Naive thymus-derived CD4-positive, alpha-beta T cell (primary cell): Measurements from ENCODE around the gene FSTL5. TPM values are rescaled to one million over a fixed set of nuclear protein-coding genes. Genes with fewer than 3 reads are reported as not detected.

Experiments
- ATAC-seq: fragments of 150-1000 bp; cut with Tn5 transposase; 2 replicates; pipeline ENCODE4 v1.10.0; 2021; ENCODE audit warnings: mild to moderate bottlenecking, moderate library complexity
- CTCF ChIA-PET: fragments of 350-600 bp; sonication (Branson Sonifier 250); formaldehyde crosslinking; loops from one replicate; lab custom pipeline; 2021; ENCODE audit warnings: antibody characterized with exemption; lab: Charles Lee
- POLR2A ChIA-PET: fragments of 350-600 bp; sonication (Branson Sonifier 250); formaldehyde crosslinking; loops from one replicate; lab custom pipeline; 2021; ENCODE audit warnings: antibody characterized with exemption, inconsistent platforms; lab: Charles Lee
- DNase-seq, 9 donors: peaks; one replicate each; pipeline versions ENCODE4 v3.0.0 to v3.0.0-alpha.2; 2020 to 2022; ENCODE audit warnings: mixed read lengths in 1 of 9
- H3K27ac ChIP-seq: one replicate; pipeline ENCODE4 v1.7.0; 2013; ENCODE audit warnings: mild to moderate bottlenecking, low read depth, low read length, moderate library complexity
- H3K27me3 ChIP-seq, 2 donors: one replicate each; pipeline ENCODE4 v1.7.0; 2013; ENCODE audit warnings: low read length in 2 of 2, mild to moderate bottlenecking in 2 of 2, moderate library complexity in 2 of 2; ENCODE audit not compliant: control insufficient read depth in 2 of 2, insufficient read depth in 2 of 2
- H3K36me3 ChIP-seq, 3 experiments: 1 replicate in 2 of 3; 2 replicates in 1 of 3; pipeline ENCODE4 v1.7.0; 2013; ENCODE audit warnings: low read length in 3 of 3, mild to moderate bottlenecking in 3 of 3, moderate library complexity in 1 of 3; ENCODE audit not compliant: insufficient read depth in 3 of 3, control insufficient read depth in 2 of 3
- H3K4me1 ChIP-seq, 2 donors: one replicate each; pipeline ENCODE4 v1.7.0; 2013; ENCODE audit warnings: low read length in 2 of 2, mild to moderate bottlenecking in 2 of 2, moderate library complexity in 1 of 2; ENCODE audit not compliant: control insufficient read depth in 2 of 2, insufficient read depth in 2 of 2
- H3K4me3 ChIP-seq: 2 replicates; pipeline ENCODE4 v1.7.0; 2013; ENCODE audit warnings: mild to moderate bottlenecking, low read length
- H3K9me3 ChIP-seq, 3 experiments: 1 replicate in 2 of 3; 2 replicates in 1 of 3; pipeline ENCODE4 v1.7.0; 2013; ENCODE audit warnings: low read length in 3 of 3; ENCODE audit not compliant: control insufficient read depth in 2 of 3
- H3K27ac Mint-ChIP-seq, 9 donors: one replicate each; pipeline ENCODE4 v1.8.0; 2020 to 2022; ENCODE audit warnings: mixed read lengths in 9 of 9, mild to moderate bottlenecking in 8 of 9, moderate library complexity in 5 of 9, inconsistent platforms in 2 of 9
- H3K27me3 Mint-ChIP-seq, 5 donors: one replicate each; pipeline ENCODE4 v1.8.0; 2021 to 2022; ENCODE audit warnings: mixed read lengths in 5 of 5, mild to moderate bottlenecking in 1 of 5
- H3K36me3 Mint-ChIP-seq, 5 donors: one replicate each; pipeline ENCODE4 v1.8.0; 2020 to 2022; ENCODE audit warnings: mixed read lengths in 5 of 5, mild to moderate bottlenecking in 3 of 5, inconsistent platforms in 1 of 5
- H3K4me1 Mint-ChIP-seq, 7 donors: one replicate each; pipeline ENCODE4 v1.8.0; 2020 to 2022; ENCODE audit warnings: mixed read lengths in 7 of 7, mild to moderate bottlenecking in 3 of 7, inconsistent platforms in 1 of 7
- H3K4me3 Mint-ChIP-seq, 10 donors: one replicate each; pipeline ENCODE4 v1.8.0; 2020 to 2022; ENCODE audit warnings: mild to moderate bottlenecking in 10 of 10, mixed read lengths in 10 of 10, moderate library complexity in 6 of 10, inconsistent platforms in 2 of 10
- H3K9me3 Mint-ChIP-seq, 11 donors: one replicate each; pipeline ENCODE4 v1.8.0; 2020 to 2022; ENCODE audit warnings: mixed read lengths in 11 of 11, mild to moderate bottlenecking in 4 of 11, inconsistent platforms in 1 of 11, moderate library complexity in 1 of 11
- intact Hi-C, 2 donors: fragments of 100-400 bp; cut with micrococcal nuclease; formaldehyde crosslinking; loops; one replicate each; pipeline ENCODE4 v1.15.1; 2023
- polyA plus RNA-seq, 2 donors: library from polyadenylated mRNA; unstranded; fragments of 300-500 nt; fragmentation: Illumina TruSeq; gene quantifications; one replicate each; pipeline ENCODE4 v1.2.3, GENCODE V29; 2021
- total RNA-seq, 6 experiments: library from RNA in 5 of 6; stranded (reverse) in 5 of 6; gene quantifications; 1 replicate in 5 of 6; 2 replicates in 1 of 6; pipeline ENCODE4 v1.2.3 and lab custom pipeline; 2021 to 2026

The FSTL5 gene
- total and polyA plus RNA-seq, 7 experiments from 2014 or later = not detected

GRCh38 chr4:161525121-161525520 lies 638.7 kb downstream of the FSTL5 start:
- POLR2A ChIA-PET = no interaction called here
- H3K27me3 Mint-ChIP-seq = no peaks in the 10 kb centered on the region
- no peak overlapping the region for H3K4me3 Mint-ChIP-seq
- no peaks in the 10 kb centered on the region for H3K4me1 ChIP-seq
- no peak overlapping the region for H3K4me3 ChIP-seq
- no peak overlapping the region for H3K27ac Mint-ChIP-seq
- no peaks in the 10 kb centered on the region for H3K36me3 Mint-ChIP-seq
- H3K27ac ChIP-seq = no peak overlapping the region
- CTCF ChIA-PET = no interaction called here
- no peak for ATAC-seq
- peaks cover 0 to 5% (median 0%) of the 10 kb centered on the region in 11 donors for H3K9me3 Mint-ChIP-seq
- H3K27me3 ChIP-seq = no peaks in the 10 kb centered on the region
- no peaks in the 10 kb centered on the region for H3K4me1 Mint-ChIP-seq
- DNase-seq = no peak
- intact Hi-C loops = no loop called here
- H3K36me3 ChIP-seq = no peaks in the 10 kb centered on the region
- no peaks in the 10 kb centered on the region for H3K9me3 ChIP-seq

GRCh38 chr4:161522031-161522430 lies 641.8 kb downstream of the FSTL5 start:
- Histone ChIP-seq H3K27ac (no peak overlapping the region), H3K9me3 (no peaks in the 10 kb centered on the region), H3K4me3 (no peak overlapping the region), H3K36me3 (no peaks in the 10 kb centered on the region), H3K4me1 (no peaks in the 10 kb centered on the region), H3K27me3 (no peaks in the 10 kb centered on the region)
- no peak overlapping the region for H3K27ac Mint-ChIP-seq
- POLR2A ChIA-PET = no interaction called here
- ATAC-seq (no peak), DNase-seq (no peak)
- H3K4me3 Mint-ChIP-seq = no peak overlapping the region
- intact Hi-C loops = no loop called here
- no peaks in the 10 kb centered on the region for H3K4me1 Mint-ChIP-seq
- H3K9me3 Mint-ChIP-seq = peaks cover 0 to 10% (median 0%) of the 10 kb centered on the region in 11 donors
- H3K27me3 Mint-ChIP-seq = no peaks in the 10 kb centered on the region
- no peaks in the 10 kb centered on the region for H3K36me3 Mint-ChIP-seq
- CTCF ChIA-PET = no interaction called here

GRCh38 chr4:161519611-161520010 lies 644.2 kb downstream of the FSTL5 start:
- Mint-ChIP-seq H3K27me3 (no peaks in the 10 kb centered on the region), H3K27ac (no peak overlapping the region), H3K36me3 (no peaks in the 10 kb centered on the region), H3K4me3 (no peak overlapping the region), H3K4me1 (no peaks in the 10 kb centered on the region), H3K9me3 (peaks cover 0 to 4% (median 0%) of the 10 kb centered on the region in 11 donors)
- intact Hi-C loops = no loop called here
- DNase-seq = no peak
- H3K4me3 ChIP-seq = no peak overlapping the region
- H3K4me1 ChIP-seq = no peaks in the 10 kb centered on the region
- no peaks in the 10 kb centered on the region for H3K36me3 ChIP-seq
- H3K9me3 ChIP-seq = no peaks in the 10 kb centered on the region
- no peaks in the 10 kb centered on the region for H3K27me3 ChIP-seq
- CTCF ChIA-PET = no interaction called here
- POLR2A ChIA-PET = no interaction called here
- ATAC-seq = peak; percentile 42
- H3K27ac ChIP-seq = no peak overlapping the region

- Histone ChIP-seq H3K4me1 (no peaks in the 10 kb centered on the region), H3K27me3 (no peaks in the 10 kb centered on the region), H3K9me3 (no peaks in the 10 kb centered on the region), H3K36me3 (no peaks in the 10 kb centered on the region), H3K27ac (no peak overlapping the region), H3K4me3 (no peak overlapping the region)
- H3K4me1 Mint-ChIP-seq = no peaks in the 10 kb centered on the region
- H3K9me3 Mint-ChIP-seq = peaks cover 0 to 8% (median 0%) of the 10 kb centered on the region in 11 donors
- H3K27me3 Mint-ChIP-seq = no peaks in the 10 kb centered on the region
- ATAC-seq (no peak), DNase-seq (no peak)
- no peak overlapping the region for H3K27ac Mint-ChIP-seq
- CTCF ChIA-PET = no interaction called here
- H3K4me3 Mint-ChIP-seq = no peak overlapping the region
- intact Hi-C loops = no loop called here
- POLR2A ChIA-PET = no interaction called here
- no peaks in the 10 kb centered on the region for H3K36me3 Mint-ChIP-seq
Observed at GRCh38 chr4:161517941-161518340, 645.9 kb downstream of the FSTL5 start.

GRCh38 chr4:161505141-161505540 lies 658.7 kb downstream of the FSTL5 start:
- no peaks in the 10 kb centered on the region for H3K4me1 Mint-ChIP-seq
- H3K36me3 Mint-ChIP-seq = no peaks in the 10 kb centered on the region
- no peaks in the 10 kb centered on the region for H3K9me3 ChIP-seq
- no peaks in the 10 kb centered on the region for H3K36me3 ChIP-seq
- ChIA-PET POLR2A (no interaction called here), CTCF (no interaction called here)
- H3K4me3 ChIP-seq = no peak overlapping the region
- ATAC-seq (no peak), DNase-seq (no peak)
- H3K9me3 Mint-ChIP-seq = peaks cover 0 to 4% (median 0%) of the 10 kb centered on the region in 11 donors
- H3K4me1 ChIP-seq = no peaks in the 10 kb centered on the region
- H3K27me3 Mint-ChIP-seq = no peaks in the 10 kb centered on the region
- intact Hi-C loops = no loop called here
- no peak overlapping the region for H3K4me3 Mint-ChIP-seq
- H3K27ac ChIP-seq = no peak overlapping the region
- H3K27ac Mint-ChIP-seq = no peak overlapping the region
- H3K27me3 ChIP-seq = no peaks in the 10 kb centered on the region

GRCh38 chr4:161498155-161498554 lies 665.6 kb downstream of the FSTL5 start:
- intact Hi-C loops = no loop called here
- ChIA-PET POLR2A (no interaction called here), CTCF (no interaction called here)
- H3K36me3 ChIP-seq = no peaks in the 10 kb centered on the region
- no peak overlapping the region for H3K4me3 ChIP-seq
- Mint-ChIP-seq H3K4me3 (no peak overlapping the region), H3K4me1 (no peaks in the 10 kb centered on the region), H3K27me3 (no peaks in the 10 kb centered on the region), H3K9me3 (peaks cover 0 to 4% (median 0%) of the 10 kb centered on the region in 11 donors), H3K36me3 (no peaks in the 10 kb centered on the region), H3K27ac (no peak overlapping the region)
- no peaks in the 10 kb centered on the region for H3K27me3 ChIP-seq
- H3K27ac ChIP-seq = no peak overlapping the region
- no peaks in the 10 kb centered on the region for H3K4me1 ChIP-seq
- no peaks in the 10 kb centered on the region for H3K9me3 ChIP-seq
- DNase-seq (no peak), ATAC-seq (no peak)

GRCh38 chr4:161486461-161486860 lies 677.3 kb downstream of the FSTL5 start:
- peaks cover 0 to 5% (median 0%) of the 10 kb centered on the region in 11 donors for H3K9me3 Mint-ChIP-seq
- H3K27me3 Mint-ChIP-seq = no peaks in the 10 kb centered on the region
- no peak overlapping the region for H3K4me3 Mint-ChIP-seq
- H3K36me3 Mint-ChIP-seq = no peaks in the 10 kb centered on the region
- Histone ChIP-seq H3K36me3 (no peaks in the 10 kb centered on the region), H3K4me1 (no peaks in the 10 kb centered on the region), H3K27ac (no peak overlapping the region), H3K4me3 (no peak overlapping the region), H3K27me3 (no peaks in the 10 kb centered on the region), H3K9me3 (no peaks in the 10 kb centered on the region)
- ATAC-seq (no peak), DNase-seq (no peak)
- no peak overlapping the region for H3K27ac Mint-ChIP-seq
- H3K4me1 Mint-ChIP-seq = no peaks in the 10 kb centered on the region
- ChIA-PET POLR2A (no interaction called here), CTCF (no interaction called here)
- intact Hi-C loops = no loop called here
